Limb (tissue), 2 donors: ENCODE data around the gene TFAP2A.
A peak's percentile ranks its signal among the peaks of the same experiment; 100 is the strongest.

Source experiments
- DNase-seq, 2 donors: peaks; one replicate each; pipeline ENCODE4 v3.0.0-alpha.2; 2016; ENCODE audit errors: extremely low spot score in 2 of 2

Gene TFAP2A

GRCh38 chr6:10426781-10427279, 12.0 kb upstream of the TFAP2A start:
- DNase-seq, result no peak

- DNase-seq, result peak in 1 of 2 donors; percentile 63
These were observed 11.3 kb upstream of the TFAP2A start for GRCh38 chr6:10425975-10426780.

DNA sequence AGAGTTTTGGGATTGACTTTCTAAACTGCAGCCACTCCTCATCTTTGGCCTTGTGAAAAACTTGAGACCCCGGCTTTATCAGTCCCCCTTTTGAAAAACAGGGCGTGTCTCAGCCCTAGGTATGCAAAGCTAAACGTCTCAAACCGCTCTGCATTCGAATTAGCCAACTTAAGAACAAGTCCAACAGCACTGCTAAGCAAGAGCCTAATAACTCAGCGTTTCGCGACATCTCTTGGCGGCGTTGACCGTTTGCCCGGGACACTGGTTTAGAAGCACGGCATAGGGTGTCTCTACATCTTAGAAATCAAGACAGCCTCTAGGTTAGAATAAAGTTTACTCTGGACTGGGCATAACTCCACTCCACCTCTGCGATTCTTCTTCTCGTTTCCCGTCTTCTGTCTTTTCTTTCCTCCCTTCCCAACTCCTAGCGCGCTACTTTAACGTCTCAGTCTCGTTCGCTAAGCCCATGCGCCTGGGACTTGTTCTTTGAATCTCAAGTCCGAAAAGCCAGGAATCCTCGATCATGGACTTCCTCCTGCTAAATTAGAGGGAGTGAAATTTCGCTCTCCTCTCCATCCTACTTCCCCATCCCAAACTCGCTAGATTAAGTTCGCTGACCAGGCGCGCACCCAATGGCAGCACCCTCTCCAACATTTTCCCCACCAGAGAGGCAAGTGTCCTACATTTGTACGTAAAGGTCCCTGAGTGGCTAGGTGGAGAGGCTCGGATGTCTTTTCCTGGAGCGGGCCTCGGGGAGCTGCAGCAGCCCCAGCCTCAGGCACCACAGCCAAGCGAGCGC, 10.5 kb upstream of the TFAP2A start:
- DNase-seq, result peak in 1 of 2 donors; percentile 37

GRCh38 chr6:10424040-10424439, 9.2 kb upstream of the TFAP2A start:
- DNase-seq, result no peak

DNA sequence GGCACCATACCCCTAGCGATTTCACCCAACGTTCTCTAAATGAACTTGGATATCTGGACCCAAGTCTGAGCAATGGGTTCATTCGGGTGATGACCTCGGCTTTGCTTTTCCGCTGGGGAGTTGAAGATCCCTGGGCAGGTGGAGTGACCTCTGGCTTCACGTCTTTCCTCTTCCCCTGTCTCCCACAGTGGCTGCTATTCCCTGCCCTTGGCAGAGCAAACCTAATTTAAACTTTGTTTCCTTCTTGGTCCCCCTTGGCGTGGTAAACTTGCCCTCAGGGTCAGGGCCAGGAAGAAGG, 7.8 kb upstream of the TFAP2A start:
- DNase-seq, result no peak

- peak in 1 of 2 donors; percentile 36 for DNase-seq
These were observed 7.3 kb upstream of the TFAP2A start for GRCh38 chr6:10421921-10422736.

DNA sequence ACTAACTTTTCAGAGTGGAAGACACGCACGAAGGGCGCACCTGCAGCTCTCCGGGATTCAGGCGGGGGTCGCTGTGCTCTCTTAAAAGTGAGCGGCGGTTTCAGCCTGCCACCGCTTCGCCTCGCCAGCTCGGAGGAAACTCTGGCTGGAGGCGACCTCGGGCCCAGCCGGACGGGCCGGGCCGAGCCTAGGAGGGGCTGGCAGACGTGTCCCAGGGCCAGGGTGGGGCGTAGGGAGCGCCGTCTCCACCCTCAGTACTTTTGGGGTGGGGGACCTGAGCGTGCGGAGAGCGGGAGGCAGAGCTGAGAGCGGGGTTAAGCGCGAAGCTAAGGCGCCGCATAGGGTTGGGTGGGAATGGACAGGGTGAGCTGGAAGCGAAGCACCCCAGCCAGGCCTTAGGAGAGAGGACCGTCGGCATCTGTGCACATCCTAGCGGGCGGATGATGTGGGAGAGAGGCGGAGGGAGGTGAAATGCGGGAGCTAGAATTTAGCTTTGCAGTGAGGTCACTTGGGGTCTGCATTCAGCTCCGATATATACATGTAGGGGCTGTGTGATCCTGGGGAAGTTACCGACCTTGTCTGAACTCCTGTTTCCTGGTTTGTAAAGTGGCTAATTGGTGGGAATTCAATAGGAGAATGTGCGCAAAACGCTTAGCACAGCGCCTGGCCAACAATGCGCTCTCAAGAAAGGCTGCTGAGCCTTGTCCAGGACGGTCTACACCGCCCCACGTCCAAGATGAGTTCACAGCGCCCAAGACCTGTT, 6.5 kb upstream of the TFAP2A start:
- DNase-seq, result peak in 1 of 2 donors; percentile 42

GRCh38 chr6:10420546-10421157, 5.8 kb upstream of the TFAP2A start:
- peak in 1 of 2 donors; percentile 32 for DNase-seq

DNA sequence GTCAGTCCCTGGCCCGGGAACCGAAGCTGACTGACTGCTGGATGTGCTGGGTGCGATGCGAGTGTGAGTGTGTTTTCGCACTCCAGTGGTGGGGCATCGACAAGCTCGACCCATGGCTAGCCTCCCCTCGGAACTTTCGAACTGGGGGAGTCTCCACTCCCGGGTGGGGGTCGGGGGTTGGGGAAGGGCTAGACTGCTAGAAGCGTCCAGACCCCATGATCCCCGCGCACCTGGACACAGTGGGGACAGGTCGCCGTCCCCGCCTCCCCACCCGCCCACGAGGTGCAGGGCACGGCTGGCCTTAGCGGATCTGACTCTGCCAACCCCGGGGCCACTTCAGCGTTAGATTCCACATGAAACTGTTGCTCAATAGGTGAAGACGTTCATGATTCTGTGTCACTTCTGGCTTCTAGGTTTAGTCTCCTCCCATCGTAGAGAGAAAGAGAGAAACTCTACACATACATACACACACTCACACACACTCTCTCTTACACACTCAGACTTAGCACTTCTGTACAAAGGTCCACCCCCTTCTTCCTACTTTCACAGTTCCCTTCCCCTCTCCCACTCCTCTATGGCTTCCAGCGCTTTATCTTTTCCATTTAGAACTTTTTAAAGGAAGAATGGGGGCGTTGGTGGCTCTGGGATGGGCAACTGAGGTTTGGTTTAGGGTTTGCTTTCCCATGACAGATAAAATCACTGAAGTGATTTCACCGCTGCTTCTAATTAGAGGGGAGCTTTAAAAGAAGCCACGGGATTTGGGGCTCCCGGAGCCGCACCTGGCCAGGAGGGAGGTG, 5.1 kb upstream of the TFAP2A start:
- peak in 1 of 2 donors; percentile 29 for DNase-seq

DNA sequence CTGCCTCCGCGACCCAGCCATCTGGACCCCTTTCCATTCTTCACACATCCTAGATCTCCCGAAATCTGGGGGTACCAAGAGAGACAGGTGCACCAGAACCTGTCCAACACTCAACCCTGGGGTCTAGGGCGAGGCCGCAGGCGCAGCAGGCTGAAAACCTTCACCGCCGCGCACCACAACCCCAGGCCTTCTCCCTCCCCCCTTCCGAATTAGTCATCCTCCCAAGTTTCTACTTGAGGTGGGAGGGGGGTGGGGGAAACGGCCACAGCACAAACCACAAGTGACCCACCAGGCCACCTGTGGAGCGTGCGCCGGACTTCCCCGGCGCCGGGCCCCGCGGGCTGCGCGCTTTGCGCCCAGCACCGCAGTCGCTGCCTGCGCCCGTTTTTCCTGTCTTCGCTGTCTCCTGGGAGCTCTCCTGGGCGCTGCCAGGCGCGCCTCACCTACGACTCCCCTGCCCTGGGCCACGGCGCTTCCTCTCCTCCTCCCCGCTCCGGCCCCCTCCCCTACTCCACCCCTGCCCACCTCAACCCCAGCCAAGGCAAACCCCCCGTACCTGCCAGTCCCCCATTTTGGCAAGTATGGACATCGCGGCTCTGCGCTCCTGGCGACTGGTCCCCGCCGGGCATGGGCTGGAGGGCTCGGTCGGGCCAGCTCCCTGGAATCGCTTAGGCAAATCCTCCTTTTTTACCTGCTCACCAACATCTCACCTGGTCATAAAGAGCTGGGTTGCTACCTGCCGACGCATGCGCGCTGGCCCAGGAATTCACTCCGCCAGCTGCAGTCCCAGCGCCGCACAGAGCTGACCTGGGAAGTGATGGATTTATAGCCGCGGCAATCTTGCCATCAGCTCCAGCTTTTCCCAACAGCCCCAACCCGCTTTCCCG, 4.2 kb upstream of the TFAP2A start:
- DNase-seq, result peak in 1 of 2 donors; percentile 55

GRCh38 chr6:10418361-10418861, 3.5 kb upstream of the TFAP2A start:
- no peak for DNase-seq

DNA sequence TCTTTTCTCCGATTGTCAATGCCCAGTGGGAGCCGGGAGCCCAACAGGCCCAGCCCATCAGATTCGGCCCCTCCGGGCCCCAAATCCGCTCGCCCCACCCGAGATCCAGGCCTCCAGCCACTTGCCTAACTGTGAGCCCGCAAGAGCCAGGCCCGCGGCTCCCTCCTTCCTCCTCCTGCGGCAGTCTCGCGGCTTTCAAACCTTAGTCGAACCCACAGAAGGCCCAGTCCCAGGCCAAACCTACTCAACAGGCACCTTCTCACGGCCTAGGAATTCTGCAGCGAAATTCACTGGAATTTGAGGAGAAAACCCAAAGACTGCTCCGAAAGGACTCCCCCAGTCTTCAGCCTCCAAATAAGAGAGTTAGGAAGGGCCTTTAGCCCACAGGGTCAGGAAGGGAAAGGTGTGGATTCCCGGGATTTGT, 2.8 kb upstream of the TFAP2A start:
- peak in 1 of 2 donors; percentile 39 for DNase-seq

DNA sequence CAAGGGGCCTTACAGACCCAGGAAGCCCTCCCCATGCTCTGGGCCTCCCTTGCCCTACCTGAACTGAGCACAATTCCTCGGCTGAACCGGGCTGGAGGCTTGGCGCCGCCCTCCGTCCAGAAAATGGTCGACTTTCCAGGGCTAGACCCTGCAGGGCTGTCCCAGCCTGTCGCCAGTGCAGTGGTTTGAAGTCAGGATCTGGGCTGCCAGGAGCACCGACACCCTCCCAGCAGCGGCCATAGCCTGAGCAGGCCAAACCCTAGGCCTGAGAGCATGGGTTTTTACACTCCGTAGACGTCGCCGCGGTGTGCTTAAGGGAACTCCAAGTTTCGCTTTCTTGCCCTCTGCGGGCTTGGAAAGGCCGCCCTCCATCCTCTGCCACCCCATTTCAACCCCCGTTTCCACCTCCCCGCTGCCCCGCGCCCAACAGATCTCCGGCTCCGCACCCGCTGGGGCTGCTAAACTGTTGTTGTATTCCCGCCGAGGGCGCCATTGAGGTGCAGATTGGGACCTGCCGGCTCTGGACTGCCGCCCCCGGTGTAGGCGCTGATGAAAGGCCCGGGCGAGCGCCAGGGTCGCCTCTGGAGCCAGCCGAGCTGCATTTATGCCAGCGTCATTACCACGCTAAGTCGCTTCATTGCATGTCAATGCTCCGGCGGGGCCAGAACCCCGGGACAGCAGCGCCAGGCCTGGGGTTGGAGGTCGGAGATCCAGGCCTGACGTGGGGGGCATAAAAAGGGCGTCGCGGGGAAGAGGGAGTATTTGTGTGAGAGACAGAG, 2.2 kb upstream of the TFAP2A start:
- DNase-seq, result peak in 1 of 2 donors; percentile 48

GRCh38 chr6:10416516-10416862, 1.6 kb upstream of the TFAP2A start:
- no peak for DNase-seq

- peak in 1 of 2 donors; percentile 35 for DNase-seq
These were observed 975 bp upstream of the TFAP2A start for GRCh38 chr6:10415617-10416480.

DNA sequence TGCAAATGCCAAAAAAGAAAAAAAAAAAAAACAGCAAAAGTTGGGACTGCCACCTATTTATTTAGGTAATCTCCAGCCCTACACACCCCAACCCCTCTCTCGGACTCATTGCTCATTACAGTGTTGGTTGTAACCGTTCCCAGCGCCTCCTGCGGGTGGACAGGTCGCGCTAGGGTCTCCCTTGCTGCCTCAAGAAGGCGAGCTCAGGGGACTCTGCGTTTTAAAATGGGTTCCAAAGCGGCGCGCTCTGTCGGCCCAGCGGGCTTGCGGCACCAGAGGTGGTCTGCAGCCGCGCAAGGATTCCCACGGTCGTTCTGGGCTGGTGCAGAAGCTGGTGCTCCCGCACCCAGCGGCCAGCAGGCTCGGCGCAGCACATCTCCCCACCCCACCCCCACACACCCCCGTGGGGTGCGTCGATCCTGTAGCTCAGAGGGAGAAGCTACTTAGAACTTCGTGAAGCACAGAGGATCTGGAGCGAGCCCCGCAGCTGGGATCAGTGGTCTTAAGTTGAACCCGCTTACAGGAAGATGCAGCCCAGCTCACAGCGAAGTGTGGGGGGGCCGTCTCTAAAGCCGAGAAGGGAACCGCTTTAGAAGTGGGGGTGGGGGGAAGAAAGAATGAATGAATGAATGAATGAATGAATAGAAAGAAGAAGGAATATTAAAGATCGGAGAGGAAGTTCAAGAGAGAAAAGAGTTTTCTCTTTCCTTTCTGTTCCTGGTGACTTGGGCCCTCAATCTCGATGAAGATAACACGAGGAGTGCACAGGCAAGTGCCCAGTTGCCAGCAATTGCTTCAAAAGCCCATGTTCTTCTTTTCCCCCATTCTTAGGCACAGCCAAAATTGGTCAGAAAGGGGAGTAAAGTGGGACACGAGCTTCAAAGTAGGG, 780 bp downstream of the TFAP2A start:
- DNase-seq, result peak in 1 of 2 donors; percentile 63
